OCI-LY1 (cell line): ENCODE results near the gene PRG2.

Experiments used
- H2AFZ ChIP-seq: fragments of 200-600 bp; sonication (generic), shearing (Covaris generic); 2 replicates; pipeline ENCODE4 v1.6.0; 2014; ENCODE audit warnings: antibody characterized with exemption, mild to moderate bottlenecking, low read length
- H3F3A ChIP-seq: fragments of 200-600 bp; sonication (generic), shearing (Covaris generic); 2 replicates; pipeline ENCODE4 v1.6.0; 2014; ENCODE audit warnings: mild to moderate bottlenecking, antibody characterized with exemption, low read length, moderate library complexity; ENCODE audit not compliant: insufficient read depth
- H3K27ac ChIP-seq: fragments of 200-600 bp; sonication (generic); 2 replicates; pipeline ENCODE4 v1.5.1; 2014; ENCODE audit warnings: low read length, mixed run types, mild to moderate bottlenecking, low read depth; ENCODE audit not compliant: poor library complexity, severe bottlenecking
- H3K27me3 ChIP-seq: fragments of 200-600 bp; sonication (generic); 2 replicates; pipeline ENCODE4 v1.6.0; 2014; ENCODE audit warnings: antibody characterized with exemption, mild to moderate bottlenecking, low read length, moderate library complexity; ENCODE audit not compliant: insufficient read depth
- H3K36me3 ChIP-seq: fragments of 200-600 bp; sonication (generic); 2 replicates; pipeline ENCODE4 v1.6.1; 2014; ENCODE audit warnings: mild to moderate bottlenecking, antibody characterized with exemption, low read length, moderate library complexity, mixed read lengths; ENCODE audit not compliant: insufficient read depth
- H3K4me1 ChIP-seq: fragments of 200-600 bp; sonication (generic); 2 replicates; pipeline ENCODE4 v1.5.1; 2014; ENCODE audit warnings: mild to moderate bottlenecking, low read length, moderate library complexity; ENCODE audit not compliant: insufficient read depth, severe bottlenecking
- H3K4me2 ChIP-seq: fragments of 200-600 bp; sonication (generic), shearing (Covaris generic); 2 replicates; pipeline ENCODE4 v1.6.1; 2014; ENCODE audit warnings: low read length
- H3K4me3 ChIP-seq: fragments of 200-600 bp; sonication (generic); 2 replicates; pipeline ENCODE4 v1.5.1; 2014; ENCODE audit warnings: low read length, low read depth, mild to moderate bottlenecking, mixed read lengths; ENCODE audit not compliant: poor library complexity, severe bottlenecking
- H3K79me2 ChIP-seq: fragments of 200-600 bp; shearing (Covaris generic); 2 replicates; pipeline ENCODE4 v1.6.1; 2016; ENCODE audit warnings: mixed run types, low read length, mixed read lengths; ENCODE audit not compliant: insufficient read depth
- H3K9ac ChIP-seq: fragments of 200-600 bp; sonication (generic), shearing (Covaris generic); 2 replicates; pipeline ENCODE4 v1.6.1; 2014; ENCODE audit warnings: mild to moderate bottlenecking, low read length, mixed read lengths
- H3K9me2 ChIP-seq: fragments of 200-600 bp; sonication (generic), shearing (Covaris generic); 2 replicates; pipeline ENCODE4 v1.6.1; 2014; ENCODE audit warnings: low read depth, mild to moderate bottlenecking, low read length, mixed read lengths
- H3K9me3 ChIP-seq: fragments of 200-600 bp; shearing (Covaris generic); 2 replicates; pipeline ENCODE4 v1.6.1; 2014; ENCODE audit warnings: low read length, mixed read lengths
- H4K20me1 ChIP-seq: fragments of 200-600 bp; sonication (generic), shearing (Covaris generic); 2 replicates; pipeline ENCODE4 v1.6.0; 2016; ENCODE audit warnings: mild to moderate bottlenecking, low read length; ENCODE audit not compliant: insufficient read depth
- EZH2 ChIP-seq: fragments of 200-600 bp; sonication (generic), shearing (Covaris generic); IDR thresholded peaks from 2 replicates; pipeline ENCODE4 v1.8.0; 2017; ENCODE audit warnings: borderline replicate concordance, mixed run types, mild to moderate bottlenecking, antibody characterized with exemption, low read length, moderate library complexity, mixed read lengths
- TF ChIP-seq, protein P1 (sequence below): fragments of 200-600 bp; sonication (generic), shearing (Covaris generic); IDR thresholded peaks from 2 replicates; pipeline ENCODE4 v1.5.1; 2017; ENCODE audit warnings: mild to moderate bottlenecking, antibody characterized with exemption, low read length, moderate library complexity, mixed read lengths

PRG2 gene

DNA sequence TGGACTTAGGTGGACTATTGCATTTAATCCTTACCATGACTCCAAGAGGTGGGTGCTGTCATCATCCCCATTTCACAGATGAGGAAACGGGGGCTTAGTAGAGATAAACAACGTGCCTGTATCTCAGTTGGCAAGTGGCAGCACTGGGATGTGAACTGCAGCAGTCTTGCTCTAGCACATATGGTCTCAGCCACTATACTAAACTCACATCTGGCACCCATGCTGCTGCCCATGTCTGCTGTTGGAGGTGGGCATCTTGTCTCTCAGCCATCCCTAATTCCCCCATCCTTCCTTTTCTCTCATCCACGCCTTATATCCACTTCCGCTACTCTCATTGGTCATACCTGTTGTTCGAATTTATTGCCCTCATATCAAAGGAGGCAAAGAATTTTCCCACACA lies 13.3 kb downstream of the PRG2 start:
- H3K79me2 ChIP-seq = no peaks in the 10 kb centered on the region
- no peak for TF ChIP-seq EZH2
- TF ChIP-seq, protein P1, sequence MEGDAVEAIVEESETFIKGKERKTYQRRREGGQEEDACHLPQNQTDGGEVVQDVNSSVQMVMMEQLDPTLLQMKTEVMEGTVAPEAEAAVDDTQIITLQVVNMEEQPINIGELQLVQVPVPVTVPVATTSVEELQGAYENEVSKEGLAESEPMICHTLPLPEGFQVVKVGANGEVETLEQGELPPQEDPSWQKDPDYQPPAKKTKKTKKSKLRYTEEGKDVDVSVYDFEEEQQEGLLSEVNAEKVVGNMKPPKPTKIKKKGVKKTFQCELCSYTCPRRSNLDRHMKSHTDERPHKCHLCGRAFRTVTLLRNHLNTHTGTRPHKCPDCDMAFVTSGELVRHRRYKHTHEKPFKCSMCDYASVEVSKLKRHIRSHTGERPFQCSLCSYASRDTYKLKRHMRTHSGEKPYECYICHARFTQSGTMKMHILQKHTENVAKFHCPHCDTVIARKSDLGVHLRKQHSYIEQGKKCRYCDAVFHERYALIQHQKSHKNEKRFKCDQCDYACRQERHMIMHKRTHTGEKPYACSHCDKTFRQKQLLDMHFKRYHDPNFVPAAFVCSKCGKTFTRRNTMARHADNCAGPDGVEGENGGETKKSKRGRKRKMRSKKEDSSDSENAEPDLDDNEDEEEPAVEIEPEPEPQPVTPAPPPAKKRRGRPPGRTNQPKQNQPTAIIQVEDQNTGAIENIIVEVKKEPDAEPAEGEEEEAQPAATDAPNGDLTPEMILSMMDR = no peak
- no peaks in the 10 kb centered on the region for H3F3A ChIP-seq
- no peak overlapping the region for H3K9ac ChIP-seq
- no peak overlapping the region for H3K4me3 ChIP-seq
- H3K9me2 ChIP-seq = no peaks in the 10 kb centered on the region
- H3K9me3 ChIP-seq = no peaks in the 10 kb centered on the region
- H3K27ac ChIP-seq = no peak overlapping the region
- H4K20me1 ChIP-seq = no peaks in the 10 kb centered on the region
- H3K36me3 ChIP-seq = no peaks in the 10 kb centered on the region
- no peak overlapping the region for H2AFZ ChIP-seq
- no peaks in the 10 kb centered on the region; the same call in 1 of the 2 replicates for H3K27me3 ChIP-seq
- no peak overlapping the region for H3K4me2 ChIP-seq
- no peaks in the 10 kb centered on the region for H3K4me1 ChIP-seq

DNA sequence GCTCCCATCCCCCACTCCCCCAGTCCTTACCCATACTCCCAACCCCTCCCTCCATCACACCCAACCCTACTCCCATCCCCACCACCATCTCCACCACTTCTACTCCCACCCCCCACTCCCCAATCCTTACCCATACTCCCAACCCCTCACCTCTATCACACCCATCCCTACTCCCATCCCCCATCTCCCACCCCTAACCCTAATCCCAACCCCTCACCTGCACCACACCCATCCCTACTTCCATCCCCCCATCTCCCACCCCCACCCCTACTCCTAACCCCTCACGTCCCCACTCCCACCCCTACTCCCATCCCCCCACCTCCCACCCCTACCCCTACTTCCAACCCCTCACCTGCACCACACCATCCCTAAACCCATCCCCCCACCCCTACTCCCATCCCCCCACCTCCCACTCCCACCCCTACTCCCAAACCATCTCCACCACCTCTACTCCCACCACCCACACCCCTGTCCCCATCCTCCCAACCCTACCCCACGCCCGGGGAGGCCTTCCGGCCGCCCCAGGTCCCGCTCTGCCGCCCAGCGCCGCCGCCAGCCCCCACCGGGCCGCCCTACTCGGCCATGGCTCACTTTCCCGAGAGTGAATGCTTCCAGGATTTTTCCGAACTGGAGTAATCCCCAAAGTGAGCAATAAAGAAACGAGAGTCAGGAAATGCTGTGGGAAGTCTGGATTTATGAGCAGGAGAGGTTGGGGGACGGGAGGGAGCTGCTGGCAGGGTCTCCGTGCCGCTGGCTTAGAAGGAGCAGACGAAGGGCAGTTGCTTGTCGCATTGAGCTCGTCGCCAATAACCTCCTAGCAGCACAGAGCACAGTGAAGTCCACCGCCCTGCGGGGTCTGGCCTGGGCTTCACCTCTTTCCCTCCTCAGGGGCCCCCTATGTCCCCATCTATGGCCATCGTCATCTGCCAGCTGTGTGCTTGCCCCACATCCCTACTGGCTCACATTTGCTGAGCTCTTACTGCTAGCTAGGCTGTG lies 14.1 kb downstream of the PRG2 start:
- Histone ChIP-seq H3K4me3 (no peak overlapping the region), H3K9me3 (no peaks in the 10 kb centered on the region), H2AFZ (no peak overlapping the region), H3K9me2 (no peaks in the 10 kb centered on the region), H3K27ac (no peak overlapping the region), H3F3A (no peaks in the 10 kb centered on the region), H3K9ac (no peak overlapping the region), H3K4me2 (no peak overlapping the region), H3K27me3 (no peaks in the 10 kb centered on the region; the same call in 1 of the 2 replicates), H3K79me2 (no peaks in the 10 kb centered on the region), H3K4me1 (no peaks in the 10 kb centered on the region), H3K36me3 (no peaks in the 10 kb centered on the region), H4K20me1 (no peaks in the 10 kb centered on the region)
- TF ChIP-seq EZH2 = no peak
- TF ChIP-seq, protein P1 = no peak

DNA sequence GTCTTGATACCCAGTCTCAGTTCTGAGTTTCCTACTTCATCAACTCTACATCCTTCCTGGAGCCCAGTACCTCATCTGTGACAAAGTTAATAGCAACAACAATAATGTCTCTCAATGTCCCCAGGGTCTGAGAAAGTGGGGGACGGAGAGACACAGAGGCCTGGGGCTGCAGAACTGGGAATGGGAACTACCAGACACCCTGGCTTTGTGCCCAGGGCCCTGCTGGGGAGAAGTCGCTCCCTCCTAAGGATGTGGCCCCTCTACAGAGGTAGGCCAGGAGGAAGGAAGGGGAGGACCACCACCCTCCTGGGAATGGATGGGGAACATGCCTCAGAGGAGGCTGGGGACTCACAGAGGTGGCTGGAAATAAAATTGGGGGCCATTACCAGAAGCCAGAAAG lies 15.0 kb downstream of the PRG2 start:
- Histone ChIP-seq H3K36me3 (no peaks in the 10 kb centered on the region), H3K9ac (no peak overlapping the region), H2AFZ (no peak overlapping the region), H3K79me2 (no peaks in the 10 kb centered on the region), H3K4me3 (no peak overlapping the region), H3K27ac (no peak overlapping the region), H3K4me1 (no peaks in the 10 kb centered on the region), H3K9me2 (no peaks in the 10 kb centered on the region), H4K20me1 (no peaks in the 10 kb centered on the region), H3K4me2 (no peak overlapping the region), H3K27me3 (no peaks in the 10 kb centered on the region), H3K9me3 (no peaks in the 10 kb centered on the region), H3F3A (no peaks in the 10 kb centered on the region)
- TF ChIP-seq EZH2 = no peak
- TF ChIP-seq, protein P1 = no peak
